Activated T-helper 2 cell treated with anti-CD3 and anti-CD28 coated beads, Interferon-gamma antibody, Interleukin-2, Interleukin-4, amounts not matched to agents 10 μg/mL and 5 μg/mL and 100 μg/mL, durations not matched to agents 14 hours and 24 hours and 36 hours (primary cell): ENCODE data around the gene WWOX. TPM values are rescaled to one million over a fixed set of nuclear protein-coding genes. Genes with fewer than 3 reads are reported as not detected.

Experiments
- DNase-seq: peaks from one replicate; pipeline ENCODE4 v3.0.0; 2021; ENCODE audit warnings: low spot score
- H3K27ac Mint-ChIP-seq: one replicate; pipeline ENCODE4 v1.8.0; 2021; ENCODE audit warnings: mixed read lengths
- H3K27me3 Mint-ChIP-seq: one replicate; pipeline ENCODE4 v1.8.0; 2021; ENCODE audit warnings: low read depth, mixed read lengths
- H3K36me3 Mint-ChIP-seq: one replicate; pipeline ENCODE4 v1.8.0; 2021; ENCODE audit warnings: low read depth, mixed read lengths
- H3K4me1 Mint-ChIP-seq: one replicate; pipeline ENCODE4 v1.8.0; 2021; ENCODE audit warnings: low read depth, mixed read lengths
- H3K4me3 Mint-ChIP-seq: one replicate; pipeline ENCODE4 v1.8.0; 2021; ENCODE audit warnings: low read depth, mild to moderate bottlenecking, moderate library complexity, mixed read lengths
- H3K9me3 Mint-ChIP-seq: one replicate; pipeline ENCODE4 v1.8.0; 2021; ENCODE audit warnings: mixed read lengths
- intact Hi-C: fragments of 100-400 bp; cut with micrococcal nuclease; formaldehyde crosslinking; loops from one replicate; pipeline ENCODE4 v1.15.1; 2023
- total RNA-seq: library from RNA; stranded (reverse); gene quantifications from 2 replicates; pipeline ENCODE4 v1.2.3, GENCODE V29; 2022

WWOX gene
- total RNA-seq, 1 donor from 2014 or later: 19.0 TPM

GRCh38 chr16:78363843-78364555 is 264.5 kb downstream of the WWOX start:
- H3K9me3 Mint-ChIP-seq: no peaks in the 10 kb centered on the region
- no peaks in the 10 kb centered on the region for H3K4me1 Mint-ChIP-seq
- H3K27ac Mint-ChIP-seq: no peak overlapping the region
- intact Hi-C loops: no loop called here
- no peak overlapping the region for H3K4me3 Mint-ChIP-seq
- H3K27me3 Mint-ChIP-seq: no peaks in the 10 kb centered on the region
- no peaks in the 10 kb centered on the region for H3K36me3 Mint-ChIP-seq
- no peak for DNase-seq

- no peak for DNase-seq
- Mint-ChIP-seq H3K27ac (no peak overlapping the region), H3K36me3 (no peaks in the 10 kb centered on the region), H3K4me3 (no peak overlapping the region), H3K9me3 (no peaks in the 10 kb centered on the region), H3K27me3 (no peaks in the 10 kb centered on the region), H3K4me1 (no peaks in the 10 kb centered on the region)
- intact Hi-C loops: no loop called here
Measured at GRCh38 chr16:78364556-78364880, 265.1 kb downstream of the WWOX start.

- H3K27ac Mint-ChIP-seq: no peak overlapping the region
- intact Hi-C loops: no loop called here
Measured at GRCh38 chr16:78365366-78365765, 265.9 kb downstream of the WWOX start.

GRCh38 chr16:78368121-78369102 is 269.0 kb downstream of the WWOX start:
- H3K4me1 Mint-ChIP-seq: no peaks in the 10 kb centered on the region
- intact Hi-C loops: no loop called here
- no peaks in the 10 kb centered on the region for H3K36me3 Mint-ChIP-seq
- H3K9me3 Mint-ChIP-seq: no peaks in the 10 kb centered on the region
- H3K4me3 Mint-ChIP-seq: no peak overlapping the region
- no peaks in the 10 kb centered on the region for H3K27me3 Mint-ChIP-seq
- DNase-seq: no peak
- H3K27ac Mint-ChIP-seq: no peak overlapping the region

More at GRCh38 chr16:78365366-78365765, 265.9 kb downstream of the WWOX start:
- H3K4me3 Mint-ChIP-seq: no peak overlapping the region
- H3K4me1 Mint-ChIP-seq: no peaks in the 10 kb centered on the region
- no peak for DNase-seq
- no peaks in the 10 kb centered on the region for H3K36me3 Mint-ChIP-seq
- no peaks in the 10 kb centered on the region for H3K9me3 Mint-ChIP-seq
- H3K27me3 Mint-ChIP-seq: no peaks in the 10 kb centered on the region

- no peak overlapping the region for H3K4me3 Mint-ChIP-seq
- no peaks in the 10 kb centered on the region for H3K4me1 Mint-ChIP-seq
- no peaks in the 10 kb centered on the region for H3K27me3 Mint-ChIP-seq
- H3K9me3 Mint-ChIP-seq: no peaks in the 10 kb centered on the region
- no peak for DNase-seq
- H3K36me3 Mint-ChIP-seq: no peaks in the 10 kb centered on the region
- intact Hi-C loops: no loop called here
- H3K27ac Mint-ChIP-seq: no peak overlapping the region
Measured at GRCh38 chr16:78372277-78372676, 272.8 kb downstream of the WWOX start.

GRCh38 chr16:78375055-78375679 is 275.7 kb downstream of the WWOX start:
- no peak overlapping the region for H3K4me3 Mint-ChIP-seq
- H3K4me1 Mint-ChIP-seq: no peaks in the 10 kb centered on the region
- no peaks in the 10 kb centered on the region for H3K36me3 Mint-ChIP-seq
- H3K27me3 Mint-ChIP-seq: no peaks in the 10 kb centered on the region
- no peak overlapping the region for H3K27ac Mint-ChIP-seq
- no peaks in the 10 kb centered on the region for H3K9me3 Mint-ChIP-seq
- no peak for DNase-seq
- intact Hi-C loops: no loop called here

GRCh38 chr16:78376452-78376851 is 277.0 kb downstream of the WWOX start:
- no peak overlapping the region for H3K27ac Mint-ChIP-seq
- no peaks in the 10 kb centered on the region for H3K4me1 Mint-ChIP-seq
- H3K9me3 Mint-ChIP-seq: no peaks in the 10 kb centered on the region
- DNase-seq: no peak
- H3K36me3 Mint-ChIP-seq: no peaks in the 10 kb centered on the region
- intact Hi-C loops: no loop called here
- H3K4me3 Mint-ChIP-seq: no peak overlapping the region
- no peaks in the 10 kb centered on the region for H3K27me3 Mint-ChIP-seq

GRCh38 chr16:78377312-78377711 is 277.9 kb downstream of the WWOX start:
- H3K9me3 Mint-ChIP-seq: no peaks in the 10 kb centered on the region
- no peak for DNase-seq
- H3K36me3 Mint-ChIP-seq: no peaks in the 10 kb centered on the region

GRCh38 chr16:78381060-78381459 is 281.6 kb downstream of the WWOX start:
- H3K27me3 Mint-ChIP-seq: no peaks in the 10 kb centered on the region
- H3K36me3 Mint-ChIP-seq: no peaks in the 10 kb centered on the region
- no peaks in the 10 kb centered on the region for H3K4me1 Mint-ChIP-seq
- H3K27ac Mint-ChIP-seq: no peak overlapping the region
- DNase-seq: no peak
- H3K9me3 Mint-ChIP-seq: no peaks in the 10 kb centered on the region
- intact Hi-C loops: no loop called here
- H3K4me3 Mint-ChIP-seq: no peak overlapping the region

More at GRCh38 chr16:78377312-78377711, 277.9 kb downstream of the WWOX start:
- Mint-ChIP-seq H3K27me3 (no peaks in the 10 kb centered on the region), H3K27ac (no peak overlapping the region), H3K4me1 (no peaks in the 10 kb centered on the region), H3K4me3 (no peak overlapping the region)
- intact Hi-C loops: no loop called here

- Mint-ChIP-seq H3K4me3 (no peak overlapping the region), H3K9me3 (no peaks in the 10 kb centered on the region), H3K27ac (no peak overlapping the region), H3K4me1 (no peaks in the 10 kb centered on the region), H3K27me3 (no peaks in the 10 kb centered on the region), H3K36me3 (no peaks in the 10 kb centered on the region)
- no peak for DNase-seq
- intact Hi-C loops: no loop called here
Measured at GRCh38 chr16:78383118-78383517, 283.7 kb downstream of the WWOX start.

- Mint-ChIP-seq H3K9me3 (no peaks in the 10 kb centered on the region), H3K4me3 (no peak overlapping the region), H3K36me3 (no peaks in the 10 kb centered on the region), H3K27ac (no peak overlapping the region), H3K27me3 (no peaks in the 10 kb centered on the region), H3K4me1 (no peaks in the 10 kb centered on the region)
- DNase-seq: no peak
- intact Hi-C loops: no loop called here
Measured at GRCh38 chr16:78385086-78385805, 285.8 kb downstream of the WWOX start.

GRCh38 chr16:78386557-78387324 is 287.3 kb downstream of the WWOX start:
- no peak for DNase-seq
- H3K9me3 Mint-ChIP-seq: no peaks in the 10 kb centered on the region
- H3K4me3 Mint-ChIP-seq: no peak overlapping the region
- no peaks in the 10 kb centered on the region for H3K27me3 Mint-ChIP-seq
- H3K36me3 Mint-ChIP-seq: no peaks in the 10 kb centered on the region
- no peak overlapping the region for H3K27ac Mint-ChIP-seq
- H3K4me1 Mint-ChIP-seq: no peaks in the 10 kb centered on the region
- intact Hi-C loops: no loop called here
